Heart left ventricle (tissue), 16 donors: ENCODE results near the gene PACS2. TPM values are rescaled to one million over a fixed set of nuclear protein-coding genes. Genes with fewer than 3 reads are reported as not detected.

ENCODE experiments used
- ATAC-seq, 4 donors: fragments of 200-7000 bp; cut with Tn5 transposase; one replicate each; pipeline ENCODE4 v1.9.1; 2020 to 2022; ENCODE audit warnings: moderate library complexity in 4 of 4, mild to moderate bottlenecking in 3 of 4, moderate number of reproducible peaks in 1 of 4
- DNase-seq, 5 donors: peaks; one replicate each; pipeline ENCODE4 v3.0.0-alpha.2; 2020
- H3K27ac ChIP-seq, 12 donors: fragments of 200-600 bp; sonication (generic) in 4 of 12; one replicate each; pipeline versions ENCODE4 v1.5.0 to v1.8.0; 2016 to 2022; ENCODE audit warnings: mild to moderate bottlenecking in 2 of 12
- H3K27me3 ChIP-seq, 9 donors: fragments of 200-600 bp; sonication (generic) in 2 of 9; one replicate each; pipeline versions ENCODE4 v1.5.1 to v1.8.0; 2016 to 2022; ENCODE audit warnings: mild to moderate bottlenecking in 3 of 9
- H3K36me3 ChIP-seq, 9 donors: fragments of 200-600 bp; sonication (generic) in 2 of 9; one replicate each; pipeline versions ENCODE4 v1.5.0 to v1.8.0; 2018 to 2022; ENCODE audit warnings: mild to moderate bottlenecking in 2 of 9
- H3K4me1 ChIP-seq, 12 donors: fragments of 200-600 bp; sonication (generic) in 4 of 12; one replicate each; pipeline versions ENCODE4 v1.5.0 to v1.8.0; 2016 to 2022; ENCODE audit warnings: mild to moderate bottlenecking in 3 of 12
- H3K4me3 ChIP-seq, 12 donors: fragments of 200-600 bp; sonication (generic) in 4 of 12; one replicate each; pipeline versions ENCODE4 v1.5.0 to v1.8.0; 2017 to 2022; ENCODE audit warnings: mild to moderate bottlenecking in 9 of 12, moderate library complexity in 4 of 12
- H3K9me3 ChIP-seq, 12 donors: fragments of 200-600 bp; sonication (generic) in 4 of 12; one replicate each; pipeline versions ENCODE4 v1.5.0 to v1.8.0; 2016 to 2022; ENCODE audit warnings: mild to moderate bottlenecking in 1 of 12
- CTCF ChIP-seq, 12 donors: fragments of 200-600 bp; sonication (generic) in 4 of 12; IDR thresholded peaks; one replicate each; pipeline versions ENCODE4 v1.5.0 to v1.8.0; 2018 to 2022; ENCODE audit warnings: antibody characterized with exemption in 12 of 12, mild to moderate bottlenecking in 5 of 12
- POLR2A ChIP-seq, 2 donors: fragments of 450-650 bp; IDR thresholded peaks; one replicate each; pipeline ENCODE4 v1.6.1; 2017; ENCODE audit warnings: antibody characterized with exemption in 2 of 2, mild to moderate bottlenecking in 2 of 2, moderate library complexity in 2 of 2
- WGBS, 4 donors: extraction: QIAGEN DNeasy Blood & Tissue Kit in 2 of 4; methylation state at CpG; one replicate each; pipeline versions ENCODE4 v1.1.5 to v1.1.7; 2013 to 2018; 5-methylcytosine and 5-hydroxymethylcytosine counted together
- intact Hi-C, 10 donors: fragments of 100-400 bp; cut with DNase I; formaldehyde crosslinking; loops; one replicate each; pipeline versions ENCODE4 v1.11.1 to v1.14.2; 2022
- long read RNA-seq, 3 donors: library from polyadenylated mRNA; unstranded; transcript quantifications; one replicate each; pipeline ENCODE4 v2.0.0, GENCODE V29; 2020 to 2021
- polyA plus RNA-seq, 2 donors: library from polyadenylated mRNA; stranded (reverse); fragments of 200-250 nt; gene quantifications; one replicate each; pipeline ENCODE4 v1.2.3, GENCODE V29; 2013
- total RNA-seq, 9 donors: library from RNA; depleted of rRNA in 2 of 9; stranded (reverse); fragments of >200 nt in 2 of 9; fragmentation: NEBNext Ultra II Directional in 3 of 9; extraction: Animal tissue kit (Norgen Biotek cat#: 25700) in 3 of 9; gene quantifications; one replicate each; pipeline versions ENCODE4 v1.1.0 to v1.2.4, GENCODE V29; 2016 to 2023
- donor health status: ischemic (EF 13 %, LVEDD 7.1; RV severe dilation, severe dysfunction).
- donor health status: healthy with polysubstance abuse.
- donor health status: DM: no; HTN: yes; CAD: no.
- donor health status: DM: no; HTN: no; CAD: no.
- donor health status: ischemic (EF 25% LVEDD 6.9; RV normal size, moderate dysfunction).
- donor health status: ischemic (EF 25% LVEDD 5.7; RV mildly dilated, moderate dysfunction).
- donor health status: healthy.
- donor health status: DM: yes; HTN: yes; CAD: no.
- donor health status: ischemic (EF 35%, LVEDD 5.7; RV mildly dilated, moderate dysfunction).
- donor health status: nonischemic (EF 11% LVEDD 7.7; RV severe dilation, severe dysfunction).
- donor health status: DM: yes; HTN: yes; CAD: no.
- donor health status: PGD.
- donor health status: ischemic (EF 29% LVEDD 5.4; RV normal size, mild dysfunction).
- donor health status: nonischemic (EF 23%, LVEDD 6.1; RV moderate dilation, normal function).

PACS2 gene
- total RNA-seq (10 to 100 TPM; 47.3 to 90.3 (median 60.8) TPM), polyA plus RNA-seq (10 to 100 TPM; 50.7 to 78.7 TPM)
- long read RNA-seq, donor 1, transcript PACS2-201 (24 exons, 3,708 nt) = major isoform, 34 of 97 reads
- long read RNA-seq, donor 1, partial matches to known transcripts = 23 of 97 reads
- long read RNA-seq, donor 1, other reads (novel, unspliced or antisense) = 38 of 97 reads
- long read RNA-seq, donor 2, transcript PACS2-201 (24 exons, 3,708 nt) = major isoform, 29 of 138 reads
- long read RNA-seq, donor 2, partial matches to known transcripts = 51 of 138 reads
- long read RNA-seq, donor 2, other reads (novel, unspliced or antisense) = 55 of 138 reads
- long read RNA-seq, donor 3, transcript PACS2-201 (24 exons, 3,708 nt) = major isoform, 18 of 82 reads
- long read RNA-seq, donor 3, partial matches to known transcripts = 26 of 82 reads
- long read RNA-seq, donor 3, other reads (novel, unspliced or antisense) = 35 of 82 reads

DNA sequence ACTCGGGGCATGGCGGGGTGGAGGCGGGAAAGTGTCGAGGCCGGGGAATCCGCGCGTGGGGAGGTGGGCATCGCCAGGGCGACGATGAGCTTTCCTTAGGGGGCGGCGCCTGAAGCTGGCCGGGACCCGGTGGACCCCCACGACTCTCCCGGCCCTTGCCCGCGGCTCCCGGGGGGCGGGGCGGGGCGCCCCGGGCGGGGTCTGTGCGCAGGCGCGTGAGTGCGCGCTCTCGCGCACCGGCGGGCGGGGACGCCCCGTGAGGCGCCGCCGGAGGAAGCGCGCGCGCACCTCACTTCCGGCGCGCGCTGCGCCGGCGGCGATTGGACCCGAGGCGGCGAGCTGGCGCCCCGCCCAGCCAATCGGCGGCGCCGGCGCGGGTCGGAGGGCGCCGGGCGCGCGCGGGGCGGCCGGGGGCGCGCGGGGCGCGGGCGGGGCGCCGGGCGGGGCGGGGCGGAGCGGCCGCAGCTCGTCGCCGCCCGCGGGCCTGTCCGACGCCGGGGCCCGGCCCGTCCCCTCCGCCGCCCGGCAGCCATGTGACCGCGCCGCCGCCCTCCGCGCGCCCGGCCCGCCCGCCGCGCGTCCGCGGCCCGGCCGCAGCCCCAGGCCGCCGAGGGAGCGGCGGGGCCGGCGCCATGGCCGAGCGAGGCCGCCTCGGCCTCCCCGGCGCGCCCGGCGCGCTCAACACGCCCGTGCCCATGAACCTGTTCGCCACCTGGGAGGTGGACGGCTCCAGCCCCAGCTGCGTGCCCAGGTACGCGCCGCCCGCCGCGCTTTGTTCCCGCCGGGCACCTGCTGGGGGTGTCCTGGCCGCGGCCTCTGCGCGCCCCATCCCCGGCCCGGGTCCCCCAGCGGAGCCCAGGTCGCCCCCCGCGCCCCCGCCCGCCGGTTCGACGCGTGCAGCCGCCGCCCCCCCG is at the start of gene PACS2:
Gene PACS2 (plus strand): TSS at position 462 of the 914 bp plus-strand sequence. CDS start 171 bp downstream, at position 633.
- Histone ChIP-seq H3K27ac (peak within 1 kb of the TSS; percentile 54 to 99 (median 91)), H3K9me3 (no peaks in the 10 kb centered on the region), H3K4me1 (peaks cover 0 to 41% (median 34%) of the 10 kb centered on the region in 12 donors), H3K4me3 (peak within 1 kb of the TSS; percentile 67 to 97 (median 80)), H3K36me3 (no peaks in the 10 kb centered on the region), H3K27me3 (no peaks in the 10 kb centered on the region)
- 0 to 1% (median 0%) methylated on average over 20 to 163 of the region's 163 CpGs for WGBS, 4 donors
- TF ChIP-seq POLR2A (IDR thresholded peaks at IDR 0.05) (peak in 1 of 2 donors; percentile 33), CTCF (IDR thresholded peaks at IDR 0.05) (no peak)
- intact Hi-C loops = loop anchor here in 5 of 10 donors (2.0 to 5.0 kb wide), 3 partner anchors 14 to 178 kb away; partner anchors contain the start of genes BRF1 (in 1 of the 5) and TEDC1 (in 1 of the 5)
- DNase-seq (peak; percentile 73 to 89 (median 82)), ATAC-seq (peak; percentile 59 to 90 (median 85))

GRCh38 chr14:105267820-105268548 is 46.6 kb upstream of the PACS2 start:
- no peak overlapping the region for H3K4me3 ChIP-seq
- no peaks in the 10 kb centered on the region for H3K27me3 ChIP-seq
- intact Hi-C loops = loop anchor here in 3 of 10 donors (5.0 to 10.0 kb wide), 2 partner anchors 66 to 77 kb away; no protein-coding TSS in a partner anchor
- WGBS, 4 donors = 81 to 89% (median 84%) methylated on average over 9 to 21 of the region's 21 CpGs
- H3K9me3 ChIP-seq = no peaks in the 10 kb centered on the region
- TF ChIP-seq CTCF (IDR thresholded peaks at IDR 0.05) (peak in 6 of 12 donors; percentile 12 to 22 (median 19)), POLR2A (IDR thresholded peaks at IDR 0.05) (no peak)
- H3K36me3 ChIP-seq = peaks cover 0 to 35% (median 12%) of the 10 kb centered on the region in 9 donors
- DNase-seq = no peak
- no peak overlapping the region for H3K27ac ChIP-seq
- peak in 3 of 4 donors; percentile 74 to 79 (median 75) for ATAC-seq
- peaks cover 0 to 10% (median 0%) of the 10 kb centered on the region in 12 donors for H3K4me1 ChIP-seq

DNA sequence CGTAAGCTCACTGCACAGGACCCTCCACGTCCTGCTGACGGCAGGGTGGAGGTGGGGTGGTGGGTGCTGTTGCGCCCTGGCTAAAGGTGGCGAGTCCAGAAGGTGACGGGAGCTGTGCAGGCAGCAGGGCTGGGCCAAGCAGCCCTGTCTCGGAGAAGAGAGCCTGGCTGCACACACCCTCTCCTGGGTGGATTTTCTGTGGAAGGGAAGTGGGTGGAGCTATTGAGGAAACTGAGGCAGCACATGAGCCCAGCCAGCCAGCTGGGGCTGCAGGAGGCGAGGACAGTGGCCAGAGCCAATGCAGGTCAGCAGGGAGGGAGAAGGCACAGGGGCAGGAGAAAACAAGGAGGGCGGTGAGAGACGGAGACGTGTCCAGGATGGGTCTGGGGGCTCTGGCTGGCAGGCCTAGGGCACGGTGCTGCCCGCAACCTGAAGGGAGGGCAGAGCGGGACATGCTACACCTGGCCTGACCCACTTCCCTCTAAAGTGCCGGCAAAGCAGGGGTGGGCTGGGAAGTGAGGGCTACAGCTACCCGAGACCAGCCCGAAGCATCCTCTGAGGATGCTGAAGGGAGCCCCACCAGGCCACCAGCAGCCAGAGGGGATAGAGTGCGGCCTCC is 45.7 kb upstream of the PACS2 start:
- H3K27ac ChIP-seq = no peak overlapping the region
- H3K4me3 ChIP-seq = no peak overlapping the region
- no peaks in the 10 kb centered on the region for H3K9me3 ChIP-seq
- TF ChIP-seq CTCF (IDR thresholded peaks at IDR 0.05) = no peak
- no peak for TF ChIP-seq POLR2A (IDR thresholded peaks at IDR 0.05)
- intact Hi-C loops = loop anchor here in 3 of 10 donors (5.0 to 10.0 kb wide), 2 partner anchors 67 to 76 kb away; no protein-coding TSS in a partner anchor
- no peak for DNase-seq
- H3K27me3 ChIP-seq = no peaks in the 10 kb centered on the region
- no peak for ATAC-seq
- H3K4me1 ChIP-seq = peaks cover 0 to 10% (median 0%) of the 10 kb centered on the region in 12 donors
- H3K36me3 ChIP-seq = peaks cover 0 to 29% (median 8%) of the 10 kb centered on the region in 9 donors
- WGBS, 4 donors = 86 to 96% (median 93%) methylated on average over 15 to 18 of the region's 18 CpGs
